ENCODE measurements around the gene METTL16.
A peak's percentile ranks its signal among the peaks of the same experiment; 100 is the strongest.

The METTL16 gene

DNA sequence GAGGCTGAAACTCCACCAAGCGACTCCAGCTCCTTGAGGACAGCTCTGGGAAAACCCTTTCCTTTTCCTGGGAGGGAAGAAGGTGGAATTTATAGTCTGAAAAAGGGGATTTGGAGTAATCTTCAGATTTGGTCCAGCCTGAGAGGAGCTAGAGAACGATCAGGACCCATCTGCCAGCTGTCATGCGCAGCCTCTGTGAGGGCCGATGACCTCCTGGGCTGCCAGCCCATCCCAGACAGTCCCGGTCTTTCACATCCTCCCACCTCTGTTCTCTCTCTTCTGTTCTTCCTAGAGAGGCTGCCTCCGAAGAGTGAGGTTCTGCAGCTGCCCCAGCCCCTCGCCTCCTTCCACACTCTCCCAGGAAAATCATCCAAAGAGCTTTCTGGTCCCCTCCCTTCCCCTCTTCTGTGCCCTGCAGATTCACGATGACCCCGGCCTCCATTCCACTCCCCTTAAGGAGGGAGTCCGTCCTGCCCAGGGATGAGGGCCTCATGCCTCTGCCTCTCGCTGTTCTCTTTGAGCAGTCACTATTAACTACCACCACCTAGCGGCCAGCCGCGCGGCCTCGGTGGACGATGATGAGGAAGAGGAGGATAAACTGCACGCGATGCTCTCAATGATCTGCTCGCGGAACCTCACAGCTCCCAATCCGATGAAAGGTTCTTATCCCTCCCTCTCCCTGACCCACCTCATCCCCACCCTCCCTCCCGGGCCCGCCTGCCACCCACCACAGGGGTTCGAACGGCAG, 144.8 kb downstream of the METTL16 start:
- Mint-ChIP-seq H3K4me1 (peaks cover 15% of the 10 kb centered on the region), H3K9me3 (no peaks in the 10 kb centered on the region), H3K4me3 (no peak overlapping the region), H3K36me3 (ENCODE audit: low read depth) (peaks cover 5% of the 10 kb centered on the region), H3K27ac (no peak overlapping the region), H3K27me3 (ENCODE audit: low read depth, poor library complexity) (peaks cover 3% of the 10 kb centered on the region)
- TF ChIP-seq, protein P1, sequence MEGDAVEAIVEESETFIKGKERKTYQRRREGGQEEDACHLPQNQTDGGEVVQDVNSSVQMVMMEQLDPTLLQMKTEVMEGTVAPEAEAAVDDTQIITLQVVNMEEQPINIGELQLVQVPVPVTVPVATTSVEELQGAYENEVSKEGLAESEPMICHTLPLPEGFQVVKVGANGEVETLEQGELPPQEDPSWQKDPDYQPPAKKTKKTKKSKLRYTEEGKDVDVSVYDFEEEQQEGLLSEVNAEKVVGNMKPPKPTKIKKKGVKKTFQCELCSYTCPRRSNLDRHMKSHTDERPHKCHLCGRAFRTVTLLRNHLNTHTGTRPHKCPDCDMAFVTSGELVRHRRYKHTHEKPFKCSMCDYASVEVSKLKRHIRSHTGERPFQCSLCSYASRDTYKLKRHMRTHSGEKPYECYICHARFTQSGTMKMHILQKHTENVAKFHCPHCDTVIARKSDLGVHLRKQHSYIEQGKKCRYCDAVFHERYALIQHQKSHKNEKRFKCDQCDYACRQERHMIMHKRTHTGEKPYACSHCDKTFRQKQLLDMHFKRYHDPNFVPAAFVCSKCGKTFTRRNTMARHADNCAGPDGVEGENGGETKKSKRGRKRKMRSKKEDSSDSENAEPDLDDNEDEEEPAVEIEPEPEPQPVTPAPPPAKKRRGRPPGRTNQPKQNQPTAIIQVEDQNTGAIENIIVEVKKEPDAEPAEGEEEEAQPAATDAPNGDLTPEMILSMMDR (IDR thresholded peaks at IDR 0.05): peak; percentile 49
- DNase-seq: peak; percentile 56

Measured in nephron progenitor cell (in vitro differentiated cells).